ENCODE measurements around the gene SH3GLB2.
"Not testable (repeated sequence)": the region's sequence is repeated elsewhere in the genome, so short reads cannot be mapped to it uniquely, and the experiment has no call there.

Gene SH3GLB2

DNA sequence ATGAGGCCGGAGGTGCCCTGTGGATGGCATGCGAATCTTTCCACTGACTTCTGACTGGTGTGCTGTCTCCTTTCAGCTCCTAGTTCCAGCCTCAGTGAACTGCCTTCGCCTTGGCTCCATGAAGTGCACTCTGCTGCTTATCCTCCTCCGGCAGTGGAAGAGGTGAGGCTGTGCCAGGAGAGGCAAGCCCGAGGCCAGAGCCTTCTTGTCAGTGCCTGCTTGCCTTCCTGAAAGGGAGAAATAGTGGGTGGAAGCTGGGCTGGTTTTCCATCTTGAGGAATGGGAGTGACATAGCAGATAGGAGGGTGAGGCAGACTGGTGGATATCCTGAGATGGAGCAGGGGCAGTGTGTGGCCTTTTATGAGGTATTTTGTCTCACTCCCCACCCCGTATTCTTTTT, 29.7 kb downstream of the SH3GLB2 start:
- no peak for DNase-seq (ENCODE audit: low spot score)

DNA sequence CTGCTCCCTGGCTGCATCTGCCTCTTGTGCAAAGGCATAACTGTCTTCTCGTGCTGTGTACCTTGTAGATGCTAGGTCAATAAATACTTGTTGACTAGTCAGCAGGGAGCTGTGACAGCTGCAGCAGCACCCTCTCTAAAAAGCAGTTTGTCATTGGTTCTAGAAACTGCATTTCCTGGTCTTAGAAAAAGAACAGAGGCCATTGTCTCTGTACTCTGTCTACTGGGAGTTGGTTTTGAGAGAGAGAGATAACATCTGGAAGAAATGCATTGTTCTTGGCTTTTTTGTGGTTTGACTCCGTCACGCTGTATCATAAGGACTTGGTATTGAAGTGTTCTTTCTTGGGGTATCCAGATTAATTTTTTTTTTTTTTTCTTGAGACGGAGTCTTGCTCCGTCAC, 32.3 kb downstream of the SH3GLB2 start:
- DNase-seq (ENCODE audit: low spot score) = no peak

DNA sequence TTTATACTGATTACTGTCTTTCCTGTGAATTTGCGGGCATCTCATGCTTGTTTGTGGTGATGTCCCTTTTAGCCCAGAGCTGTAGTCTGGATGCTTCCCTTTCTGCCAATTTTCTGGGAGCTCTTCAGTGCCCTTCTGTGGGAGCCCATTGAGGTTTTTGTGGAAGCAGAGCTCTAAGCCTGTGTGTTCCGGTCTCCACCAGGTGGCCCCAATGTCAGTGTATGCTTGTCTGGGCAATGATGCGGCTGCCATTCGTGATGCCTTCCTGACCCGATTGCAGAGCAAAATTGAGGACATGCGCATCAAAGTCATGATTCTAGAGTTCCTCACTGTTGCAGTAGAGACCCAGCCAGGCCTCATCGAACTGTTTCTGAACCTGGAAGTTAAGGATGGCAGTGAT, 35.1 kb downstream of the SH3GLB2 start:
- DNase-seq (ENCODE audit: low spot score) = no peak

DNA sequence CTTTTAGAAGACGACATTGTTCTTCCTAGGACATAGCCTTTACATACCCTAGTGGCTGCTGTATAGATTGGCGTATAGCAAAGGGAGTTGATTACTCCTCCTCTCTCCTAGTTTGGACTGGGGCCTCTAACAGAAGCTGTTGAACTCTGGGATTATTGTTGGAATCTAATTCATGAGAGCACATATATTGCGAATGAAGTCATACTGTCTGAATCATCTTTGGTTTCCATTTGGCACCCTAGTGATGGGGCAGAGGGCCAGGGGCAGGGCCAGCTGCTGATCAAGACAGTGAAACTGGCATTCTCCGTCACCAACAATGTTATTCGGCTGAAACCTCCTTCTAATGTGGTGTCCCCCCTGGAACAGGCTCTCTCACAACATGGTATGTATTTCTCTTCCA, 40.3 kb downstream of the SH3GLB2 start:
- no peak for DNase-seq (ENCODE audit: low spot score)

DNA sequence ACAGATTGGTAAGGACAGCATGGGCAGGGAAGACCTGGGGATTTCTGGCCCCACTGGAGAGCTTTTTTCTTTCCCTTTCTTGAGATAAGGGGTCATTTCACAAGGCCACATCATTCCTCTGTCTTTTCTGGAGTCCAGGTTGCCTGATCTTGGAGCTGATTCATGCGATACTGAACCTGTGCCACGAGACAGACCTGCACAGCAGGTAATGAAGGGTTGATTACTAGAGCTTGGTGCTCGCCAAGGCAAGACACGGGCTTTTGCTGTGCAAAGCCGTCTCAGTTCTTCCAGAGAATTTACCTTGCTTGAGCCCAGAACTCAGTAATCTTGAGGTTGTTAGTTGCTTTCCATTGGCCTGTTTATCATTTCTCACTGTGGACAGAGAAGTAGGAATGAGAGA, 41.5 kb downstream of the SH3GLB2 start:
- no peak for DNase-seq (ENCODE audit: low spot score)

DNA sequence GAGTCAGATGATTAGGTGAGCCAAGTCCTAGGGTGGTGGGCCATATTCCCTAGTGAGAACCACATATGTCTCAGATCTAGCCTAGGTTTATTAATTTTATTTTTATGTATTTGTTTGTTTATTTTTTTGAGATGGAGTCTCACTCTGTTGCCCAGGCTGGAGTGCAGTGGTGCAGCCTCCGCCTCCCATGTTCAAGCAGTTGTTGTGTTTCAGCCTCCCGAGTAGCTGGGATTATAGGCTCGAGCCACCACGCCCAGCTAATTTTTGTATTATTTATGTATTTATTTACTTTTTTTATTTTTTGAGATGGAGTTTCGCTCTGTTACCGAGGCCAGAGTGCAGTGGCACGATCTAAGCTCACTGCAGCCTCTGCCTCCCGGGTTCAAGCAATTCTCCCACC, 44.6 kb downstream of the SH3GLB2 start:
- no peak for DNase-seq (ENCODE audit: low spot score)

DNA sequence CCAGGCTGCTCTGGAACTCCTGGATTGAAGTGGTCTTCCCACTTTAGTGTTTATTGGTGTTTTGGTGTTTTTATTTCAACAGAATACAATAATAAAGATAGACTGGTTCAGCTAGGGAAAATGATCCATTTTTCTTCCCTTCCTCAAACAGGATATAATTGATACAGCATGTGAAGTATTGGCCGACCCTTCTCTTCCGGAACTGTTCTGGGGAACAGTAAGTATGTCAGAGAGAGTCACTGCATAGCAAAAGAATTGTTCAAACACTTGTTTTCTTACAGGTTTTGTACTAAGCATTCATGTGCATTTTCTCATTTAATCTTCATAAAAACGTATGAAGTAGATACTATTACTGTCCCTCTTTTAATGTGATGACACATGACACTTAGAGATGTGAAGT, 49.0 kb downstream of the SH3GLB2 start:
- DNase-seq (ENCODE audit: low spot score) = no peak

DNA sequence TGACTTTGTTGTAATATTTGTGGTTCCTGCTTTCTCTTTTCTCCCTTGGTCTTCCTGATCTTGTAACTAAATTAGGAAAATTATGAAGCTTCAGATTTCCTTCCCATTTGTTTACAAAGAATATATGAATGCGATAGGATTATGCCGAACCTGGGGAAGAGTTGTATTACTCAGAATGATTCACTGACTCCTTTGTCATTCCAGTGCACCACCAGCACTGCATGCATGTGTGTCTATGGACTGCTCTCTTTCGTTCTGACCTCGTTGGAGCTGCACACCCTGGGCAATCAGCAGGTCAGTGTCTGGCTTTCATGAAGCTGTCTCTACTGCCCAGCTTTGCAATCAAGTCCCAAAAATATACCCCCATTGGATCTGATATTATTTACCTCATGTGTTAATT, 55.2 kb downstream of the SH3GLB2 start:
- DNase-seq (ENCODE audit: low spot score) = no peak

DNA sequence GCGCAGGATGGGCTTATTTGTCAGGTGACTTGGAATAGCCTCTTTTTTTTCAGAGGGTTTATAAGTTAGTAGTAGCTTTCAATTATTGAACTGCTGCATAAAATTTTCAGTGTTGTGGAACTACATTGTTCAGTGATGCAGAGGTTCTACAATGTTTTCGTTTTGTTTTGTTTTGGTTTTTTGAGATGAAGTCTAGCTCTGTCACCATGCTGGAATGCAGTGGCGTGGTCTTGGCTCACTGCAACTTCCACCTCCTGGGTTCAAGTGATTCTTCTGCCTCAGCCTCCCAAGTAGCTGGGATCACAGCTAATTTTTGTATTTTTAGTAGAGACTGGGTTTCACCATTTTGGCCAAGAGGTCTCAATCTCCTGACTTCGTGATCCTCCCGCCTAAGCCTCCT, 58.6 kb downstream of the SH3GLB2 start:
- DNase-seq (ENCODE audit: low spot score) = no peak

DNA sequence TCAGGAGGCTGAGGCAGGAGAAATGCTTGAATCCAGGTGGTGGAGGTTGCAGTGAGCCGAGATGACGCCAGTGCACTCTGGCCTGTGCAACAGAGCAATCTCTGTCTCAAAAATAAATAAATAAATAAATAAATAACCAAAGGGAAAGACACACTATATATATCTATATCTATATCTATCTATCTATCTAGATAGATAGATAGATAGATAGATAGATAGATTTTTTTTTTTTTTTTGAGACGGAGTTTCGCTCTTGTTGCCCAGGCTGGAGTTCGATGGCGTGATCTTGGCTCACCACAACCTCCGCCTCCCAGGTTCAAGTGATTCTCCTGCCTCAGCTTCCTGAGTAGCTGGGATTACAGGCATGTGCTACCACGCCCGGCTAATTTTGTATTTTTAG, 66.7 kb downstream of the SH3GLB2 start:
- DNase-seq (ENCODE audit: low spot score) = not testable (repeated sequence)

Data from activated CD4-positive, alpha-beta T cell treated with anti-CD3 and anti-CD28 coated beads, Interleukin-2, Interleukin-4, amounts not matched to agents 100 ng/mL and 50 ng/mL, durations not matched to agents 16 hours and 8 hours (primary cell).